GM11168 (cell line): ENCODE measurements around the gene CDO1.
"Not testable (repeated sequence)": the region's sequence is repeated elsewhere in the genome, so short reads cannot be mapped to it uniquely, and the experiment has no call there.

ENCODE experiments used
- in situ Hi-C: fragments of 300-500 bp; cut with MboI; formaldehyde crosslinking; loops from one replicate; pipeline ENCODE4 v1.12.0; 2022; ENCODE audit warnings: low sequenced_read_pairs; ENCODE audit not compliant: unreplicated experiment

CDO1 gene

DNA sequence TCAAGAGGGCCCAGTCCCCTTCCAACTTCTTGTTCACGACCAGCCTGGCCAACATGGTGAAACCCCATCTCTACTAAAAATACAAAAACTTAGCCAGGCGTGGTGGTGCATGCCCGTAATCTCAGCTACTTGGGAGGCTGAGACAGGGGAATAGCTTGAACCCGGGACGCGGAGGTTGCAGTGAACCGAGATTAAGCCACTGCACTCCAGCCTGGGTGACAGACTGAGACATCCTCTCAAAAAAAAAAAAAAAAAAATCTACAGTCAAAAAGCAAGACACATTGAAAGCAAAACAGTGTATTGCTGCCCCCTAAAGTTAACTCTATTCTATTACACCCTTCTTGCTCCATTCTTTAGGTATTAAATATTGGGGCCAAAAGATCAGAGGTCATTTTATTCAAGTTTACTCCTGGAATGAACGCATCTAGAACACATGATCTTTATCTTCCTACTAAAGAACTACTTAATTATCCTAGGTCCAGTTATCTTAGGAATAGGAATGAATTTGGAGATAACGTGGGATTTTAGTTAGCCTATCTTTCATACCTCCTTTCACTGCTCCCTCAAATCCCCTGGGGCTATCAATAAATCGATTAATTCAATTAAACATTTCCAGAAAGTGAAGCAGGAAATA is 22.5 kb upstream of the CDO1 start:
- in situ Hi-C loops, result loop anchor here (25.0 kb wide), 1 partner anchor 527 kb away; no protein-coding TSS in a partner anchor

DNA sequence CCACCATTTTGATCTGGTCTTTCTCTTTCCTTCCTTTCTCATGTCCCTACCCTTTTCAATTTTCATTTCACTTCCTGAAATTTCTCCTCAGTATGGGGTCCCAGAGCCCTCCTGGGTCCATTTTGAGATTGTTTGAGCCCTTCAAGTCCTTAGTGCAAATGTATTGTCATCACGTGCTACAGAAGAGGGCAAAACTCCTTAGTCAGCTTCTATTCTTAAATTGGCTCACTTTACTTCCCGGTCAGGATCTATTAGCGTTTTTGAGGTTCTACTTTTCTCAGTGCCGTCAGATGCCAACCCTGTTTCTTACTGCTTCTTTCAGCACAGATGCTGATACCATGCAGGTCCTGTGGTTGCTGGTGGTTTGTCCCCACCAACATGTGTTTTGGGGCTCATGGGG is 19.0 kb upstream of the CDO1 start:
- in situ Hi-C loops, result loop anchor here (25.0 kb wide), 1 partner anchor 523 kb away; no protein-coding TSS in a partner anchor

DNA sequence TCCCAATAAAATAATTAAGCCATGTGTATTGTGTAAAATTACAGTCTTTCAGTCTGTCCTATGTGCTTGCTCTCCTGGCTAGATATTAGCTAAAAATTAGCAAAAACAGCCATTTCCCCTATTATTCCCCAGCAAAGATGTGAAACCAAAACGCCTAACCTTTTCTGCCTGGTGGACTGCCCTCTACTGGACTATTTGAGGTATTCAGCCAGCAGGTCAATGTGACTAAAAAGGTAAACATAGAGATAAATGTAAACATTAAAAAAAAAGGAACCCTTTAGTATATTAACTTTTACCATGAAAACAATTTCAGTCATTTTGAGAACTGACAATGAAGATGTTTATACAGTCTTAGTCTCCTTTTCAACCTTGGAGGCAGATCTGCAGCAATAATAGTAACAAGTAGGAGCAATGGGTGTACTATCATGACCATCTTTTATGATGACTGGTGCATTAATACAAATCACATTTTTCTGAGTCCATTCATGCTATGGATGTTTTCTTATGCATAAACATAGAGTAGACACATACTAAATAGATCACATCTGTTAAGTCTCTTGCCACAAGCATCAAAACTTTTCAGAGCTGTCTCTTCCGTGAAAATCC is 14.8 kb upstream of the CDO1 start:
- in situ Hi-C loops, result loop anchor here (25.0 kb wide), 1 partner anchor 519 kb away; no protein-coding TSS in a partner anchor

DNA sequence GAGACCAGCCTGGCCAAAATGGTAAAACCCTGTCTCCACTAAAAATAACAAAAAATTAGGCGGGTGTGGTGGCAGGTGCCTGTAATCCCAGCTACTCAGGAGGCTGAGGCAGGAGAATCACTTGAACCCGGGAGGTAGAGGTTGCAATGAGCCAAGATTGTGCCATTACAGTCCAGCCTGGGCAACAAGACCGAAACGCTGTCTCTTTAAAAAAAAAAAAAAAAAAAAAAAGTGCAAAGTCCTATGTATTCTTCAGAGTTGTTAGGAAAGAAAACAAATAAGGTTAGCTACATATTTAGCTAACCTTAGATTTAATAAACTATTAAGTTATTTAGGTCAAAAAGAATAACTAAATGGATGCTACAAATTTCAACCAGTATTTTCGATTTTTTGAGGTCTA is 13.5 kb upstream of the CDO1 start:
- in situ Hi-C loops, result loop anchor here (25.0 kb wide), 1 partner anchor 518 kb away; no protein-coding TSS in a partner anchor

DNA sequence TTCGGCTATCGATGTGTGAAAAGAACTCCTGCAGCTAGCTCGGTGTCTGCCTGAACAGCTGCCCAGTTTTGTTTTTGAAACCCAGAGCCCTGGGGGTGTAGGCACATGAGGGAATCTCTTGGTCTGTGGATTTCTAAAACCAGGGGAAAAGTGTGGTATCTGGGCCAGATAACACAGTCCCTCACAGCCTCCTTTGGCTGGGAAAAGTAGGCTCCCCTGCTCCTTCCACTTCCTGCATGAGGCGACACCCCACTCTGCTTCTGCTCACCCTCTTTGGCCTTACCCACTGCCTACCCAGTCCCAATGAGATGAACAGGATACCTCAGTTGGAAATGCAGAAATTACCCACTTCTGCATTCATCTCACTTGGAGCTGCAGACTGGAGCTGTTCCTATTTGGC is 9.5 kb upstream of the CDO1 start:
- in situ Hi-C loops, result loop anchor here (25.0 kb wide), 1 partner anchor 514 kb away; no protein-coding TSS in a partner anchor

DNA sequence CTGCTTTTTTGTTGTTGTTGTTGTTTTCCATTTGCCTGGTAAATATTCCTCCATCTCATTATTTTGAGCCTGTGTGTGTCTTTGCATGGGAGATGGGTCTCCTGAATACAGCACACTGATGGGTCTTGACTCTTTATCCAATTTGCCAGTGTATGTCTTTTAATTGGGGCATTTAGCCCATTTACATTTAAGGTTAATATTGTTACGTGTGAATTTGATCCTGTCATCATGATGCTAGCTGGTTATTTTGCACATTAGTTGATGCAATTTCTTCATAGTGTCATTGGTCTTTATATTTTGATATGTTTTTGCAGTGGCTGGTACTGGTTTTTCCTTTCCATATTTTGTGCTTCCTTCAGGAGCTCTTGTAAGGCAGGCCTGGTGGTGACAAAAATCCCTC is 8.5 kb upstream of the CDO1 start:
- in situ Hi-C loops, result loop anchor here (25.0 kb wide), 1 partner anchor 513 kb away; no protein-coding TSS in a partner anchor

DNA sequence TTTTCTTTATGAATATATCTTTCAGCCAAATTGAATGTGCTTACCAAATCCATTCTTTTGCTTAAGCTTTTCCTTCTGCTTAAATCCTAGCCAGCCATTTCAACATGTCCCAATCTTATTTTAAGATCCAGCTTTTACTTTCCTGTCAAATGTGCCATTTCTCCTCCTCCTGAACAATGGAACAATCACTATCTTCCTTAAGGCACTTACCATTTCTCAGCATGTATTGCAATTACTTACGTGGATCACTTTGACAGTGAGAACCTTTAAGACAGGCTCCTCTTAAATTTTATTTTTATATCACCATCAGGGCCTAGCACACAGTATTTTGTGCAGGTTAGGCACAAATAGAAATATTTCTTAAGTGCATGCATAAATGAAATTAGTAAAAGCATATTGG is 4.4 kb upstream of the CDO1 start:
- in situ Hi-C loops, result no loop called here

DNA sequence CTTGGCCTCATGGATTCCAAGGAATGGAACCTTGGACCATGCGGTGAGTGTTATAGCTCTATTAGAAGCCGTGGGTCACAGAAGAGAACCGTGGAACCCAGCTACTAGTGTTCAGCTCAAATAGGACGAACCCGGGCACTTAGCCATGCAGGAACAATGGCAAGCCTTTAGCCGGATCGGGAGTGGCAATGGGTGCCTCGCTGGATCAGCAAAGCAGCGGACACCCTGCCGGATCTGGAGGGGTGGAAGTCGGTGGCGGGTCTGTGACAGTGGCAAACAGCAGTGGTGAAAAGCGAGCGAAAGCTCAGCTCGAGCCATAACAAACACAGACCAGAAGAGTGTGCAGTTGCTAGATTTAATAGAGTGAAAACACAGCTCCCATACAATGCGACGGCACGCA is 2.4 kb upstream of the CDO1 start:
- in situ Hi-C loops, result no loop called here

DNA sequence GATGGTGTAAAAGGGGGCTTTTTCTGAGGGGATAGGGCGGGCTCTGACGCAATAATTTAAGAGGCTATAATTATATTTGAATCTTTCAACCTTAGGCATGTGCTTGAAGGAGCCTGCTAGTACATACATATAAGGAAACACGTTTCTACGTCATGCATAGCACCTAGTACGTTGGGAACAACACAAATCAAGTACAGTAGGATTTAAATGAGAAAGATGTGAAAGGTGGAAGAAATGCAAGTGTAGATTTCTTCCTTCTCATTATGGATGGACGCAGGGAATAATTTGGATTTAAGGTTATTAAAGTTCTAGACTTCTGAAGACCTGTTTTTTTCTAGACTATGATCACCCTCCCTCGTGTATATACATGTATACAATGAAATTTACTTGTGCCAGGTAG is 927 bp upstream of the CDO1 start:
- in situ Hi-C loops, result no loop called here

DNA sequence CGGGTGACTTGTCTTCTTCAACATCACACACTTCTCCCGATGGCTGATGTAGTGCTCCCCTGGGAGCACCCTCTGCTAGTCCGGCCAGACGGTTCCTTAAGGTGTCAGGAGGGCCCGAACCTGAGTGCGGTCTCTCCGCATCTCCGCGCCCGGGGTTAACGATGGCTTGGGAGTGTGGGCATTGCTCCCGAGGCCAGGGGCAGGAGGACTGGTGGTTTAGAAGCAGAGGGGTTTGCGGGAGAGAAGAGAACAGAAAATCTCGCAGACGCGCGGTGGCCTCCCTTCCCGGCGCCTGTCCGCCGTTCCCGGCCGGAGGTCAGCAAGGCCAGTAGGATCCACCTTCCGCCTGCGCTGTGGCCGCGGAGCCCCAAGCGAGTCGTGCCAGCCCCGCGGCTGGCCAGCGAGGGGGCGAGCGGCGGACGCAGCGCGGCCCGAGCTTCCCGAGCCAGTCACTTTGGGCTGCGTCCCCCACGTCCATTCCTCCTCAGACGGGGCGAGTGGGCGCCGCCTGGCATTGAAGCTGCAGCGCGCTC is 700 bp downstream of the CDO1 start:
- in situ Hi-C loops, result no loop called here

DNA sequence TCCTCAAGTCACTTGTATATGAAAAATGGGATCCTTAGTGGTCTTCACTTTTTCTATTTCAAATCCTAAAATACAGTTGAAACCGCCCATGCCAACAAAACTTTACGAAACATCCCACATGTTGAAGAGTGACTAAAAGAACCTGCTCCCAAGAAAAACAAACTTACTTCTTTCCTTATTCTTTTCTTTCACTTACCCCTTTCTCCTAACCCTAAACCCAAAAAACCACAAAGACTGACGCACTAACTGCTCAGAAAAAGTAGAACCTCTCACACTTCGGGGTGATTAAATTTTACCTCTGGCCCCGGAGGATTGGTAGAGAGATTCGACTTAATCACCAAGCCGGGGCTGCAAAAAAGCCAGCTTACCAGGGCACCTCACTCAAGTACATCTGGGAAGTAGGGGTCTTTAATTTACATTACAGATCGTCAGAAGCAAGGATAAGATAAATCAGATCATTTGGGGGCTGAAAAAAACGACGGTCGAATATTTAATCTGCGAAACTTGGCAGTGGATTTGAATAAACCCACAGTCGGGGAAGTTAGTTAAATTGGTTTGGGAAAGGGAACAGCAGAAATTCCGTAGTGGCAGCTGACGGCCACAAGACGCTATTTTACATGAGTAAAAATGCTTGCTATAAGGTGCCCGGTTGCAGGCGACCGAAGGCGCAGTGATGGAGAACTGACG is 1.3 kb downstream of the CDO1 start:
- in situ Hi-C loops, result no loop called here

DNA sequence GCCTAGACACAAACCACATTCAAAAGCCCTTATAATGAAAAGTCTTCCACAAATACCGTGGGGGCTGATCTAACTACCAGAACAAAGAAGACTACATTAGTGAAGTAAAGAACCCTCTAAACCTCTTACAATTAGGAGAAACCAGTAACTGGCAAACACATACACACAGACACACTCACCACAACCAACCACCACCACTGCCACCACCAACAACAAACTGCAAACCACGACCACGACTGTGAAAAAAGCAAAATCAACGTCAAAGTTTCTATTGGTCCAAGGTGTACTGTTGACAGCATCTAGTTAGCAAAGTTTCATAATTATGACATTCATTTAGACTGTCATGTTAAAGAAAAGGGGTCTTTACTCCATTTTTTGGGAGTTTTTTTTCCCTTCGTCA is 2.7 kb downstream of the CDO1 start:
- in situ Hi-C loops, result no loop called here

DNA sequence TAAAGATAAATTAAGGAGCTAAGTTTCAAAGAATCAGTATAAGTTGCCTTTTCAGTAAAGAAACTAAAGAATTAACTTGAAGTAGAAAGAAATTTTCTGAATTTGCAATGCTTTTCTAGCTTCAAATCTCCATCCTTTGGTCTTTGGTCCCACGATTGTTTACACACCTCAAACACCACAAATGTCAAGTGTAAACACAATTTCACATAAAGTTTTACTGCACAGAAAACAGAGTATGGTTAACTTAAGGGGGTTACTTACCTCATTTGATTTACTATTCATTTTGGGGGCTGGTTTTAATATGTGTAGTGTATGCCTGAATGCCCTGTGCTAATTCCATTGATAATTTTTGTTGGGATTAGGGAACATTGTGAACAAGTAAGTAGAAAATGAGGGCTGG is 4.1 kb downstream of the CDO1 start:
- in situ Hi-C loops, result no loop called here

DNA sequence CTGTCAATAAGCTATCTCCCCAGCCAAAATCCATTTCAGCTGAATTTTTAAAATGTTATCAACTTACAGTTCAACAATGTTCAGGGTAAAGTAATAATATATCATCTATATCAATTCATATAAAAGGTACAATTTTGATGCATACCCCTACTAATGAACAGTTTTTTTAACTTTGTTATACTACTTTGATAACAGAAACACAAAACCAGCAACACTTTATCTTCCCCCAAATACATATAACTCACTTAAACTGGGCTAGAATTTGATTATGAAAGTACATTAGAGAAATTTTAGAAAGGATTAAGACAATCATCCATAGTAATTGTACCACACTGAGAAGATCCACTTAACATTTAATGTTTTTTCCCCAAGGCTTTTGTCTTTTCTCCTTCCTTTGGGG is 5.1 kb downstream of the CDO1 start:
- in situ Hi-C loops, result no loop called here

DNA sequence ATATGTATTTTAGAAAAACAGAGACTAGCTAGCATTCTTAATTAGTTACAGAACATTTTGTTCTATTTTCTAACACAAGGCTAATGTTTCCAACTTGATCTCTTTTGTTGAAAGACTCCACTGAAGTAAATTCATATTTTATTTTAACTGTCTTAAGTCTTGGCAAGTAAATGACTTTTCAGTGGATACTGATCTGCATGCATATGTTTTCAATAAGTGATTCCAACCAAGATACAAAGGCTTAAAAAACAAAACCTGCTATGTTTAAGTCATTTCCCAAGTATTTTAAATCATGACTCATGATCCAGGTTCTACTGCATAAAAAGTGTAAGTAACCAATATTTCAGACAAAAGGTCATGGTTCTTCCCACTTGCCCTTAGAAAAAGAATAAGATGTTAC is 5.7 kb downstream of the CDO1 start:
- in situ Hi-C loops, result no loop called here

DNA sequence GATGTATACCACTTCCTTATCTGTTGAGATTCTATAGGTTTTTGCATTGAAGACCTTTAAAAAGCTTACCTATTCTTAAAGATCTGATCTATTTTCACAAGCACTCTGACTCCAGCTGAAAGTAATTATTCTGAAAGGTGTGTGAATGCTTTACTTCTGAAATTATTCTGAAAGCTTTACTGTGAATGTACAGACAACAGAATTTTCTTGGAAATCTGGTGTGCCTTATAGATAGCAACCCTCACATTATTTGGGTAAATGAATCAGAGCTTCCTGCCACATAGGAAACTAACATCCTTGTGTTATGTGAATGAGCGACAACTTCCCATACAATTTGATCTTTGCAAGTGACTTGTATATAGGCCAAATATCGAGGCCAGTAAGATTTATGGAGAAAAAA is 6.5 kb downstream of the CDO1 start:
- in situ Hi-C loops, result no loop called here

DNA sequence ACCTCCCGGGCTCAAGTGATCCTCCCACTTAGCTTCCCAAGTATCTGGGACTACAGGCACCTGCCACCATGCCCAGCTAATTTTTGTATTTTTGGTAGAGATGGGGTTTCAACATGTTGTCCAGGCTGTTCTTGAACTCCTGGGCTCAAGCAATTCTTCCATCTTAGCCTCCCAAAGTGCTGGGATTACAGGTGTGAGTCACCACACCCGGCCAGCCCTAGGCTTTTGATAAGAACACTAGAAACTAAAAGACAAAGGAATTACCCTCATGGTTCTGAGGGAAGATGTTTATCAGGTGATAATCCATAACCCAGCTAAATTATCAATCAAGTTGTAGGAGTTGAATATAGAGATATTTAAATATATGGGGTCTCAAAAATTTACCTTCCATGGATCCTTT is 8.4 kb downstream of the CDO1 start:
- in situ Hi-C loops, result not testable (repeated sequence)

DNA sequence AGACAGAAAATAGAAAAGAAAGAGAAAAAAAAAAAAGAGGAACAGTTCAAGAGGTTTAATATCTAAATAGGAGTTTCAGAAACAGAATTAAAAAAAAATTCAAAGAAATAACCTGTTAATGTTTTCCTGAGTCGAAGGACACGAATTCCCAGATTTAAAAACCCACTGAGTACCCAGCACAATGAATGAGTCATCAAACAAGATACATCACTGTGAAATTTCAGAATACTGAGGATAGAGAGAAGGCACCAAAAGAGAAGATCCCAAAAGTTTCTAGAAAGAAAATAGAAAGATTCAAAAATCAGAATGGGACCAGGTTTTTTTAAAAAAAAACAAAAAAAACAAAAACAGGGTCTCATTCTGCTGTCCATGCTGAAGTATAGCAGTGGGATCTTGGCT is 8.8 kb downstream of the CDO1 start:
- in situ Hi-C loops, result no loop called here

DNA sequence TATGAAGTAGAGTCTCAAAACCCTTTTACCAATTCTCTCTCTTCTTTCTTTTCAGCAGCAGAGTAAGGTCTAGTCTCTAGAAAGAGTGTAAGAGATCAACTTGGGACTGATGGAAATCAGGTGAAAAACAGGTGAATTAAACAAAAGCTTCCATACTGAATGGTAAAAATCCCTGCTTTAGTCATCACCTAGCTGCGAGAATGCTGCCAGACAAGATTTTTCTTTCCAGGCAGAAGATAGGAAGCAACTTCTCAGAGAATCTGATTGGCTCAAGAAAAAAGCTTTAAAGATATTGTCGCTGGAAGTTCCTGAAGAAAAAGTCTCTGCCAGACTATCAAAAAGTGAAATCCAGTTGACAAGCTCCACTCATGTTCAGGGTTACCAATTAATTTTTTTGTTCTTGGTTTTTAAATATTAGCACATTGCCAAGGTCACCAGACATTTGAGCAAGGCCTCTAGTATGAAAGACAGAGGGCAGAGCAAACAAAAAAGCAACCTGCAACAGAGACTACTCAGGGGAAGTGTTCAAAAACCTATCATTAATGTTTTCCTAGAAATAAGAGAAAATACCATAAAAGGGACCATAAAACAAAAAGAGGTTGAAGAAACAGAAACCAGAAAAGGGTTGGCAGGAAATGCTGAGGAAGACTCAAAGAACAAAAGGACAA is 9.3 kb downstream of the CDO1 start:
- in situ Hi-C loops, result no loop called here

DNA sequence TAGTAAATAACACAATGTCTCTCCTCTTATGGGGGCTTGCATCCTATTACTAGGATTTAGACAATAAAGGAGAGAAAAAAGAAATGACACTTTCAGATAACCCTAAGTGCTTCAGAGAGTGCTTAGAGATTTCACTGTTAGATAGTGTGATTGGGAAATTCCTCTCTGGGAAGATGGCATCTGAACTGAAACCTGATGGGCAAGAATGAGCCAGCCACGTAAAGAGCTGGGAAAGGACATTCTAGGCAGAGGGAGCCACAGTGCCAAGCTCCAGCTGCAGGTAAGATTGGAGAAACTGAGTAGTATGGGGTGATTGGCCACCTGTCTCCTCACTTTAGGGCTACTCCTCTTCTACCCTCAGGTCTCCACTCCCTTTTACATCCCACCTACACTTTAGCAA is 14.5 kb downstream of the CDO1 start:
- in situ Hi-C loops, result no loop called here

DNA sequence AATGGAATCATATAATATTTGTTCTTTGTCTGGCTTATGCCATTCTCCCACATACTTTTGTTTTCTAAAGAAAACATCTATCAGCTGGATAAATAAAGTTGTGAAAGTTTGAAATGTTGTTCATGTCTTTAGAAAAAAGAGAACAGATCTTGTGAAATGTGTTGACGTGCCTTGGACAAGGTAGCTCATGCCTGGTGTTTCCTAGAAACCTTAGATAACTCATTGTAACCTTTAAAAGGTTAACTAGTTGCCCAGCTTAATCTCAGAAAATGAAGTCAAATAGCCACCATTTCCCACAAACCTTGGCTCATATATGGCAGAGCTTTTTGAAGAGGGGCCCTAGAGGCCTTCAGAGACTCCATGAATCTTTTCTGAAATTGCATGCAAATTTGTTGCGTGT is 15.3 kb downstream of the CDO1 start:
- in situ Hi-C loops, result no loop called here
